Spinal cord (tissue), 10 donors: ENCODE results near the gene IRAK2. TPM values are rescaled to one million over a fixed set of nuclear protein-coding genes. Genes with fewer than 3 reads are reported as not detected.
"Not testable (repeated sequence)": the region's sequence is repeated elsewhere in the genome, so short reads cannot be mapped to it uniquely, and the experiment has no call there.

Source experiments
- DNase-seq, 6 donors: peaks; one replicate each; pipeline versions ENCODE4 v3.0.0 to v3.0.0-alpha.2; 2013 to 2015; ENCODE audit warnings: low spot score in 6 of 6, low read depth in 4 of 6
- H3K27ac ChIP-seq: one replicate; pipeline ENCODE4 v1.5.1; 2013; ENCODE audit warnings: low read depth, low read length, control low read depth
- H3K27me3 ChIP-seq: one replicate; pipeline ENCODE4 v1.6.1; 2013; ENCODE audit warnings: low read length; ENCODE audit not compliant: control insufficient read depth, insufficient read depth
- H3K36me3 ChIP-seq: one replicate; pipeline ENCODE4 v1.6.1; 2013; ENCODE audit warnings: low read length; ENCODE audit not compliant: control insufficient read depth, insufficient read depth
- H3K4me1 ChIP-seq: one replicate; pipeline ENCODE4 v1.6.1; 2013; ENCODE audit warnings: low read length; ENCODE audit not compliant: control insufficient read depth, insufficient read depth
- H3K4me3 ChIP-seq: one replicate; pipeline ENCODE4 v1.5.1; 2013; ENCODE audit warnings: low read depth, low read length, control low read depth
- H3K9me3 ChIP-seq: one replicate; pipeline ENCODE4 v1.6.1; 2013; ENCODE audit warnings: low read length; ENCODE audit not compliant: control insufficient read depth, insufficient read depth
- WGBS: methylation state at CpG from one replicate; pipeline ENCODE4 v1.1.5; 2013; ENCODE audit warnings: missing lambda C conversion rate; ENCODE audit not compliant: insufficient coverage; 5-methylcytosine and 5-hydroxymethylcytosine counted together
- polyA plus RNA-seq, 2 donors: library from polyadenylated mRNA; unstranded; fragments of 120-200 nt; gene quantifications; one replicate each; pipeline ENCODE4 v1.2.1, GENCODE V29; 2013; ENCODE audit not compliant: insufficient read length in 2 of 2
- total RNA-seq, 2 donors: library from RNA; depleted of rRNA in 1 of 2; stranded (reverse); fragments of 120-200 nt in 1 of 2; fragments of >200 nt in 1 of 2; gene quantifications; one replicate each; pipeline versions ENCODE4 v1.2.3 to v1.2.4, GENCODE V29; 2013 to 2014
- donor health status: healthy.

Gene IRAK2
- total and polyA plus RNA-seq, 4 donors: 2.6 to 6.1 (median 5.0) TPM

GRCh38 chr3:10173926-10174435, 9.3 kb downstream of the IRAK2 start:
- Histone ChIP-seq H3K27me3 (no peaks in the 10 kb centered on the region), H3K4me3 (no peak overlapping the region), H3K36me3 (peaks cover 3% of the 10 kb centered on the region), H3K4me1 (no peaks in the 10 kb centered on the region), H3K27ac (no peak overlapping the region), H3K9me3 (no peaks in the 10 kb centered on the region)
- DNase-seq: peak in 1 of 6 donors; percentile 40
- 80% methylated on average over 2 of the region's 6 CpGs for WGBS

- H3K9me3 ChIP-seq, H3K27ac ChIP-seq, H3K4me3 ChIP-seq, H3K4me1 ChIP-seq, H3K36me3 ChIP-seq, DNase-seq, H3K27me3 ChIP-seq: not testable (repeated sequence)
- 96% methylated on average over 6 of the region's 7 CpGs for WGBS
Observed at GRCh38 chr3:10175334-10175733, 10.6 kb downstream of the IRAK2 start.

GRCh38 chr3:10176150-10176549, 11.4 kb downstream of the IRAK2 start:
- DNase-seq, H3K4me3 ChIP-seq, H3K27ac ChIP-seq, H3K9me3 ChIP-seq, H3K27me3 ChIP-seq, H3K4me1 ChIP-seq: not testable (repeated sequence)
- H3K36me3 ChIP-seq: peaks cover 11% of the 10 kb centered on the region
- 100% methylated on average over 2 of the region's 4 CpGs for WGBS

GRCh38 chr3:10177737-10178136, 13.0 kb downstream of the IRAK2 start:
- Histone ChIP-seq H3K4me1 (no peaks in the 10 kb centered on the region), H3K9me3 (no peaks in the 10 kb centered on the region), H3K4me3 (no peak overlapping the region), H3K27ac (no peak overlapping the region), H3K36me3 (peaks cover 11% of the 10 kb centered on the region), H3K27me3 (no peaks in the 10 kb centered on the region)
- DNase-seq: no peak
- WGBS: 94% methylated on average over 10 of the region's 12 CpGs

GRCh38 chr3:10178892-10179291, 14.2 kb downstream of the IRAK2 start:
- DNase-seq: no peak
- Histone ChIP-seq H3K4me1 (no peaks in the 10 kb centered on the region), H3K36me3 (peaks cover 13% of the 10 kb centered on the region), H3K4me3 (no peak overlapping the region), H3K9me3 (no peaks in the 10 kb centered on the region), H3K27me3 (no peaks in the 10 kb centered on the region), H3K27ac (no peak overlapping the region)

GRCh38 chr3:10180289-10180688, 15.6 kb downstream of the IRAK2 start:
- no peak overlapping the region for H3K27ac ChIP-seq

GRCh38 chr3:10180738-10181295, 16.1 kb downstream of the IRAK2 start:
- H3K27me3 ChIP-seq: no peaks in the 10 kb centered on the region
- DNase-seq: no peak
- H3K4me3 ChIP-seq: no peak overlapping the region
- H3K27ac ChIP-seq: no peak overlapping the region
- no peaks in the 10 kb centered on the region for H3K4me1 ChIP-seq
- WGBS: 90% methylated on average over 5 of the region's 10 CpGs
- H3K9me3 ChIP-seq: no peaks in the 10 kb centered on the region
- peaks cover 13% of the 10 kb centered on the region for H3K36me3 ChIP-seq

More at GRCh38 chr3:10180289-10180688, 15.6 kb downstream of the IRAK2 start:
- H3K4me3 ChIP-seq: no peak overlapping the region
- H3K4me1 ChIP-seq: no peaks in the 10 kb centered on the region
- no peaks in the 10 kb centered on the region for H3K27me3 ChIP-seq
- peaks cover 13% of the 10 kb centered on the region for H3K36me3 ChIP-seq
- WGBS: 84% methylated on average over 2 of the region's 2 CpGs
- H3K9me3 ChIP-seq: no peaks in the 10 kb centered on the region
- DNase-seq: no peak

- Histone ChIP-seq H3K27ac (no peak overlapping the region), H3K4me1 (no peaks in the 10 kb centered on the region), H3K4me3 (no peak overlapping the region), H3K9me3 (no peaks in the 10 kb centered on the region), H3K36me3 (peaks cover 10% of the 10 kb centered on the region), H3K27me3 (no peaks in the 10 kb centered on the region)
- 84% methylated on average over 5 of the region's 5 CpGs for WGBS
- DNase-seq: no peak
Observed at GRCh38 chr3:10182950-10183349, 18.2 kb downstream of the IRAK2 start.

GRCh38 chr3:10184250-10184649, 19.5 kb downstream of the IRAK2 start:
- H3K4me1 ChIP-seq: peaks cover 2% of the 10 kb centered on the region
- no peaks in the 10 kb centered on the region for H3K9me3 ChIP-seq
- WGBS: no CpG with 5 or more reads among the region's 2 CpGs

More at GRCh38 chr3:10184250-10184649, 19.5 kb downstream of the IRAK2 start:
- H3K27ac ChIP-seq: no peak overlapping the region
- H3K4me3 ChIP-seq: no peak overlapping the region
- no peaks in the 10 kb centered on the region for H3K27me3 ChIP-seq
- H3K36me3 ChIP-seq: peaks cover 13% of the 10 kb centered on the region
- DNase-seq: no peak
